Adrenal gland (tissue), 5 donors: Measurements from ENCODE around the gene GPR153.

Experiments
- POLR2A ChIP-seq, 2 donors: fragments of 450-650 bp; IDR thresholded peaks; one replicate each; pipeline ENCODE4 v1.6.1; 2017; ENCODE audit warnings: antibody characterized with exemption in 2 of 2, mild to moderate bottlenecking in 2 of 2, moderate library complexity in 1 of 2
- TF ChIP-seq, protein P1 (sequence below), 6 experiments: fragments of 450-650 bp in 4 of 6; fragments of 200-600 bp in 2 of 6; sonication (generic) in 1 of 6; IDR thresholded peaks; 1 replicate in 5 of 6; 2 replicates in 1 of 6; pipeline versions ENCODE4 v1.5.1 to v1.8.0; 2016 to 2021; ENCODE audit warnings: antibody characterized with exemption in 6 of 6, mild to moderate bottlenecking in 2 of 6, moderate library complexity in 1 of 6
- donor health status: DM: no; HTN: no; CAD: no.

DNA sequence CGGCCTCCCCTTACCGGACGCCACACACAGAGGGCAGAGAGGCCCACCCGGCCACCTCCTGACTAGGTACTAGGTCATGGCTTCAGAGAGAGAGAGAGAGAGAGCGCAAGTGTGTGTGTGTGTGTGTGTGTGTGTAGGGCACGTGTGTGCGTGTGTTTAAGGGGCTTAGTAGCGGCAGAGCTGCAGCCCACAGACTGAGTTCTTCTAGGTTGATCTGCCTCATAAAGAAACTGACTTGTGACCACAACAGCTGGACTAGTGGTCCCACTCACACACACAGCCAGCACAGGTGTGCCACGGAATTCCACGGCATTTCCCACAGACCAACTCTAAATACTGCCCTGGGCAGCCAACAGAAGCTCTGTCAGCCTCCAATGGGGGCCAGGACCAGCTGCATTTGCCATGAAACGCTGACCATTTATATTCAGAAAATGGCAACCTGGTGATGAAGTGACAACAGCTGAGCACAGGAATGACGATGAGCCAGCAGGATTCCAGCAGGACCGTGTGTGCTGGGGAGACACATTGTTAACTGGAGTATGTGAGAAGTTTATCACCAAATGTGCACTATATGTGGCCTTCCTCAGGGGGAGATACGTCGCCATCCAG, 38.8 kb upstream of the GPR153 start:
- TF ChIP-seq, protein P1, sequence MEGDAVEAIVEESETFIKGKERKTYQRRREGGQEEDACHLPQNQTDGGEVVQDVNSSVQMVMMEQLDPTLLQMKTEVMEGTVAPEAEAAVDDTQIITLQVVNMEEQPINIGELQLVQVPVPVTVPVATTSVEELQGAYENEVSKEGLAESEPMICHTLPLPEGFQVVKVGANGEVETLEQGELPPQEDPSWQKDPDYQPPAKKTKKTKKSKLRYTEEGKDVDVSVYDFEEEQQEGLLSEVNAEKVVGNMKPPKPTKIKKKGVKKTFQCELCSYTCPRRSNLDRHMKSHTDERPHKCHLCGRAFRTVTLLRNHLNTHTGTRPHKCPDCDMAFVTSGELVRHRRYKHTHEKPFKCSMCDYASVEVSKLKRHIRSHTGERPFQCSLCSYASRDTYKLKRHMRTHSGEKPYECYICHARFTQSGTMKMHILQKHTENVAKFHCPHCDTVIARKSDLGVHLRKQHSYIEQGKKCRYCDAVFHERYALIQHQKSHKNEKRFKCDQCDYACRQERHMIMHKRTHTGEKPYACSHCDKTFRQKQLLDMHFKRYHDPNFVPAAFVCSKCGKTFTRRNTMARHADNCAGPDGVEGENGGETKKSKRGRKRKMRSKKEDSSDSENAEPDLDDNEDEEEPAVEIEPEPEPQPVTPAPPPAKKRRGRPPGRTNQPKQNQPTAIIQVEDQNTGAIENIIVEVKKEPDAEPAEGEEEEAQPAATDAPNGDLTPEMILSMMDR (IDR thresholded peaks at IDR 0.05) = no peak
- no peak for TF ChIP-seq POLR2A (IDR thresholded peaks at IDR 0.05)
